ENCODE measurements around the gene ENPP3. TPM values are rescaled to one million over a fixed set of nuclear protein-coding genes. Genes with fewer than 3 reads are reported as not detected.

Gene ENPP3
- total and polyA plus RNA-seq, 3 donors from 2014 or later, result 1.6 to 3.3 (median 2.8) TPM

GRCh38 chr6:131717836-131718542, 80.9 kb downstream of the ENPP3 start:
- DNase-seq, result no peak
- Histone ChIP-seq H3K9me3 (no peaks in the 10 kb centered on the region), H3K36me3 (ENCODE audit: low read depth, missing control alignments) (no peaks in the 10 kb centered on the region), H3K4me1 (no peaks in the 10 kb centered on the region), H3K27ac (no peak overlapping the region), H3K27me3 (no peaks in the 10 kb centered on the region), H3K4me3 (no peak overlapping the region)
- intact Hi-C loops (cut with DNase I; ENCODE audit: low total_unique reads), result no loop called here
- WGBS, 2 donors, result 87 to 90% methylated on average over 3 of the region's 3 CpGs
- no peak for TF ChIP-seq POLR2A (IDR thresholded peaks at IDR 0.05)
- TF ChIP-seq CTCF (IDR thresholded peaks at IDR 0.05), result no peak

GRCh38 chr6:131721161-131721560, 84.1 kb downstream of the ENPP3 start:
- WGBS, 2 donors, result 88 to 94% methylated on average over 2 of the region's 2 CpGs
- TF ChIP-seq CTCF (IDR thresholded peaks at IDR 0.05), result no peak
- TF ChIP-seq POLR2A (IDR thresholded peaks at IDR 0.05), result no peak
- Histone ChIP-seq H3K9me3 (no peaks in the 10 kb centered on the region), H3K36me3 (ENCODE audit: low read depth, missing control alignments) (no peaks in the 10 kb centered on the region), H3K27ac (no peak overlapping the region), H3K4me3 (no peak overlapping the region), H3K4me1 (no peaks in the 10 kb centered on the region), H3K27me3 (no peaks in the 10 kb centered on the region)
- DNase-seq, result no peak
- intact Hi-C loops (cut with DNase I; ENCODE audit: low total_unique reads), result no loop called here

- 86 to 94% methylated on average over 2 of the region's 2 CpGs for WGBS, 2 donors
- Histone ChIP-seq H3K36me3 (ENCODE audit: low read depth, missing control alignments) (no peaks in the 10 kb centered on the region), H3K4me3 (no peak overlapping the region), H3K9me3 (no peaks in the 10 kb centered on the region), H3K27ac (no peak overlapping the region), H3K27me3 (no peaks in the 10 kb centered on the region), H3K4me1 (no peaks in the 10 kb centered on the region)
- intact Hi-C loops (cut with DNase I; ENCODE audit: low total_unique reads), result no loop called here
- no peak for DNase-seq
- TF ChIP-seq CTCF (IDR thresholded peaks at IDR 0.05) (no peak), POLR2A (IDR thresholded peaks at IDR 0.05) (no peak)
Measured at GRCh38 chr6:131724114-131724513, 87.0 kb downstream of the ENPP3 start.

GRCh38 chr6:131727467-131727866, 90.4 kb downstream of the ENPP3 start:
- WGBS, 2 donors, result 93 to 94% methylated on average over 5 of the region's 5 CpGs
- Histone ChIP-seq H3K9me3 (no peaks in the 10 kb centered on the region), H3K27ac (no peak overlapping the region), H3K4me1 (no peaks in the 10 kb centered on the region), H3K36me3 (ENCODE audit: low read depth, missing control alignments) (no peaks in the 10 kb centered on the region), H3K27me3 (no peaks in the 10 kb centered on the region), H3K4me3 (no peak overlapping the region)
- DNase-seq, result no peak
- intact Hi-C loops (cut with DNase I; ENCODE audit: low total_unique reads), result no loop called here
- TF ChIP-seq POLR2A (IDR thresholded peaks at IDR 0.05), result no peak
- no peak for TF ChIP-seq CTCF (IDR thresholded peaks at IDR 0.05)

- H3K27me3 ChIP-seq, result no peaks in the 10 kb centered on the region
- intact Hi-C loops (cut with DNase I; ENCODE audit: low total_unique reads), result no loop called here
Measured at GRCh38 chr6:131727868-131728267, 90.8 kb downstream of the ENPP3 start.

More at GRCh38 chr6:131727868-131728267, 90.8 kb downstream of the ENPP3 start:
- TF ChIP-seq CTCF (IDR thresholded peaks at IDR 0.05) (no peak), POLR2A (IDR thresholded peaks at IDR 0.05) (no peak)
- H3K9me3 ChIP-seq, result no peaks in the 10 kb centered on the region
- WGBS, 2 donors, result 89 to 90% methylated on average over 4 of the region's 4 CpGs
- H3K4me1 ChIP-seq, result no peaks in the 10 kb centered on the region
- no peak overlapping the region for H3K4me3 ChIP-seq
- DNase-seq, result no peak
- H3K27ac ChIP-seq, result no peak overlapping the region
- H3K36me3 ChIP-seq (ENCODE audit: low read depth, missing control alignments), result no peaks in the 10 kb centered on the region

Data from testis (tissue), 3 donors.